Cardiac fibroblast (primary cell): Measurements from ENCODE around the gene MAML2.

ENCODE experiments used
- DNase-seq, 2 donors: peaks; one replicate each; pipeline versions ENCODE4 v3.0.0 to v3.0.0-alpha.2; 2010; ENCODE audit warnings: low read depth in 2 of 2
- H3K4me3 ChIP-seq, 2 donors: replicated peaks in 1 of 2; 1 replicate in 1 of 2; 2 replicates in 1 of 2; pipeline ENCODE4 v1.5.1; 2011; ENCODE audit warnings: low read depth in 2 of 2, low read length in 2 of 2, mild to moderate bottlenecking in 2 of 2, moderate library complexity in 1 of 2
- TF ChIP-seq, protein P1 (sequence below): IDR thresholded peaks from one replicate; pipeline ENCODE4 v1.5.1; 2011; ENCODE audit warnings: low read depth, mild to moderate bottlenecking, low read length, inconsistent platforms

Gene MAML2

DNA sequence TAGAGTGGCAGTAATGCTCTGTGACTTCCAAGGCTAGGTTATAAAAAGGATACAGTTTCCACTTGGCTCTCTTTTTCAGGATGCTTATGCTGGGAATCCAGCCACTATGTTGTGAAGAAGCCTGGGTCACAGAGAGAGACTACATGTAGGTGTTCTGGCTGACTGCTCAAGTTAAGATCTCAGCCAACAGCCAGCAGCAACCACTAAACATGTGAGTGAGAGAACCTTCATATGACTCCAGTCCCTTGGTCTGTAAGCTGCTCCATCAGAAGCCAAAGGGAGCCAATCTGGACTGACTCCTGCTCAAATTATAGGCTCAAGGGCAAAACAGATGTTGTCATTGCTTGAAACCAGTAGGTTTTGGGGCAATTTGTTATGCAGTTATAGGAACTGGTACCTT, 162.7 kb downstream of the MAML2 start:
- H3K4me3 ChIP-seq, result no peak overlapping the region
- no peak for DNase-seq
- TF ChIP-seq, protein P1, sequence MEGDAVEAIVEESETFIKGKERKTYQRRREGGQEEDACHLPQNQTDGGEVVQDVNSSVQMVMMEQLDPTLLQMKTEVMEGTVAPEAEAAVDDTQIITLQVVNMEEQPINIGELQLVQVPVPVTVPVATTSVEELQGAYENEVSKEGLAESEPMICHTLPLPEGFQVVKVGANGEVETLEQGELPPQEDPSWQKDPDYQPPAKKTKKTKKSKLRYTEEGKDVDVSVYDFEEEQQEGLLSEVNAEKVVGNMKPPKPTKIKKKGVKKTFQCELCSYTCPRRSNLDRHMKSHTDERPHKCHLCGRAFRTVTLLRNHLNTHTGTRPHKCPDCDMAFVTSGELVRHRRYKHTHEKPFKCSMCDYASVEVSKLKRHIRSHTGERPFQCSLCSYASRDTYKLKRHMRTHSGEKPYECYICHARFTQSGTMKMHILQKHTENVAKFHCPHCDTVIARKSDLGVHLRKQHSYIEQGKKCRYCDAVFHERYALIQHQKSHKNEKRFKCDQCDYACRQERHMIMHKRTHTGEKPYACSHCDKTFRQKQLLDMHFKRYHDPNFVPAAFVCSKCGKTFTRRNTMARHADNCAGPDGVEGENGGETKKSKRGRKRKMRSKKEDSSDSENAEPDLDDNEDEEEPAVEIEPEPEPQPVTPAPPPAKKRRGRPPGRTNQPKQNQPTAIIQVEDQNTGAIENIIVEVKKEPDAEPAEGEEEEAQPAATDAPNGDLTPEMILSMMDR, result no peak

DNA sequence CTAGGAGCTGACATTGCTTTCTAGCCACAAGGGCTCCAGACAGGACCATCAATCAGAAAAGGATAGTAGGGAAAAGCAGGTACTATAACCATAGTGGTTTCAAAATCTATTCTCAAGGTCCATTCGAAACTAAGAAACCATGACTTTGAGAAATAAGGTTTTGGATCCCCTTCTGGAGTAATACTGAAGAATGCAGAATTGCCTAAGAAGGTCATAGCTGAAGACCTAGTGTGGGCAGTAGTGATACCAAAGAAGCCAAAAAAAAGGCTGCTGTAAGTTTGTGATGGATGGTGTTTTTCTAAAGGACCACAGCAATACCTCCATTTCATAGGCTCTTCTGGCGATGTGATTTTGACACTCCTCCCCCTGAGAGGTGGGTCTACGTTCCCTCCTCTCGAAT, 163.1 kb downstream of the MAML2 start:
- TF ChIP-seq, protein P1, result no peak
- no peak for DNase-seq
- no peak overlapping the region for H3K4me3 ChIP-seq

DNA sequence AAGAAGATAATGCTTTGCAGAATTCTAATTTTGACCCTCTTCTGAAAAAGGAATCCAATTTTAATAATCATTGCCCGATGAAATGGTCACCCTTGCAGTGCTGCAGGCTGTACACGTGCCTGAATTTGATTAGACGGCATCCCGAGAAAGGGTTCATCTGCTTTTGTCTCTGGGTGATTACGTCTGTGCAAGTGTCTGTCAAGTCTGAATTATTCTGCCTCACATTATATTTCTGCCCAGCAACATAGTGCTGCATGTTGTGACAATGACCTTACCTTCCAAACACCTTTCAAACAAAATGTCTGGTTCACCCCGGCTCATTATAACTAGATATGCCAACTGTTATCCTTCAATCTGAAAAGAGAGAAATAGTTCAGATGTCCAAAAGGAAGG, 164.1 kb downstream of the MAML2 start:
- no peak overlapping the region for H3K4me3 ChIP-seq
- TF ChIP-seq, protein P1, result no peak

DNA sequence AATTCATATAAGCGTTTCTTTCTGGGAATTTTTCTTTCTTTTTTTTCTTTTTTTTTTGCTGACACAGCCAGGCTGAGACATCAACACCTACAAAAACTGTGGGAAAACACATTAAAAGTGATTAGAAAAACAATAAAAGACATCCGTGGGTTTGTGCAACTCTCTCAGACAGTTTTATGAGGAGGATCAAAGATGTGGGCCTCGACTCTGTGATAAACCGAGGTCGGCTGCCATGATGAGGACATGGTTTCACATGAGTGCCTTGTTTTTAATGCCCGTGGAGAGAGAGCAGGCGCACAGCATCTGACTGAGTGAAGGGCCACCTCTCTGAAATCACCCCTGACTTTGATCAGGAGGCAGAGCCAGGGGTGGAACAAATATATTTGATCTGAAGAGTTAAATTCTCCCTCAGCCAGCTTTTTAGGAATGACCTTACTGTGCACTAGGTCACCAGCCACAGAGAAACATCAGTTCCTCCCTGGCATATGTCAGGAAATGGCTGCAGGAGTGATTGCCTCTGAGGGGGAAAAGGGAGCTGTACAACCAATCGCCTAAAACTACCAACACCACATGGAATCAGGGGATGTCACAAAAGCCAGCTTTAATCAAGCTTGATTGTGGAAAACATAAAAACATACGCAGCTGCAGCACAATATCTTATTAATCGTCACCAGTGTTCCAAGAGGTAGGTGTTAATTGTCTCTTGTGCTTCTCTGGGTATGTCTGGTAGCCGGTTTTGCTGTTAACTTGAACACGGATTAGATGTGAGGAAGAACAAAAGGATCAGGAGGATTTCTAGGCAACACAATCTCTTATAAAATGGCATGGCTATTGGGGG, 164.7 kb downstream of the MAML2 start:
- DNase-seq, result no peak
- H3K4me3 ChIP-seq, result no peak overlapping the region
- TF ChIP-seq, protein P1, result no peak

More for the DNA sequence above, 164.1 kb downstream of the MAML2 start:
- DNase-seq, result no peak

DNA sequence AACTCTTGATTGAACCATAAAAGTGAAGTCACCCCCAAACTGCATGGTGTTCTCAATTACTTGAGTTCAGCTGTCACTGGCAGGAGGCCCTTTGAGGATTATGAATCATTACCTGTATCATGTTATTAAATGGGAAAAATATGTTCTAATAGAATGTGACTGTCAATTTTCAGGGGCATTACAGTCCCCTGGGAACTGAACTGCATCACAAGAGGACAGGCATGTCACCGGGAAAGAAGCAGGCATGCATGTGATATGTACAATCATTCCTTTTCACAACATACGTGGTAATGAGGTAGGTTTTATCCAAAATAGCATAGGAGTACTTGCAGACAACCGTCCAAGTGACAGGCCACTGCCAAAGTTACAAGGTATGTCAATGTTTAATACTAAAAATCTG, 165.8 kb downstream of the MAML2 start:
- TF ChIP-seq, protein P1, result no peak
- DNase-seq, result no peak
- no peak overlapping the region for H3K4me3 ChIP-seq

DNA sequence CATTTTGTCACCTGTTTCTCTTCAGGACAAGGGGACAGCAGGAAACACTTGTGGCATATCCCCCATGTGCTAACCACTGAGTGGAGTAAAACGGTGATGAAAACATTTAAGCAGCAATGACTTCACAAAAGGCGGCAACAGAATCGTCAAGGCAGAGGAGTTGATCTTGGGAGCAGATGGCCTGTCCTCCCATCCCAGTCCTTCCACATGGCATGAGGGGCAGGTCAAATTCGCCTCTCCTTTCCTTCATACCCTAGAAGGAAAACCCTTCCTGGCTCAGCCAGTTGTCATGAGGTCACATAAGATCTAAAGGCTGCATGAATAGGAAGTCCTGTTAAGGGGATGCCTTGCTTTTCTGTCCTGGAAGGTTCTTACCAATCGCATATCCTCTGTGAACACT, 169.1 kb downstream of the MAML2 start:
- TF ChIP-seq, protein P1, result no peak
- no peak for DNase-seq
- no peak overlapping the region for H3K4me3 ChIP-seq
